AG09309 (cell line): ENCODE measurements around the gene PARK7.
A peak's percentile ranks its signal among the peaks of the same experiment; 100 is the strongest.

Source experiments
- DNase-seq: peaks from one replicate; pipeline ENCODE4 v3.0.0-alpha.2; 2010; ENCODE audit warnings: low read depth
- H3K4me3 ChIP-seq: 2 replicates; pipeline ENCODE4 v1.5.1; 2011; ENCODE audit warnings: mild to moderate bottlenecking, low read depth, low read length, moderate library complexity; ENCODE audit not compliant: control insufficient read depth
- TF ChIP-seq, protein P1 (sequence below): IDR thresholded peaks from 2 replicates; pipeline ENCODE4 v1.5.1; 2011; ENCODE audit warnings: mild to moderate bottlenecking, low read depth, low read length, inconsistent platforms; ENCODE audit not compliant: insufficient read depth, control insufficient read depth; ENCODE audit errors: missing control alignments

PARK7 gene

DNA sequence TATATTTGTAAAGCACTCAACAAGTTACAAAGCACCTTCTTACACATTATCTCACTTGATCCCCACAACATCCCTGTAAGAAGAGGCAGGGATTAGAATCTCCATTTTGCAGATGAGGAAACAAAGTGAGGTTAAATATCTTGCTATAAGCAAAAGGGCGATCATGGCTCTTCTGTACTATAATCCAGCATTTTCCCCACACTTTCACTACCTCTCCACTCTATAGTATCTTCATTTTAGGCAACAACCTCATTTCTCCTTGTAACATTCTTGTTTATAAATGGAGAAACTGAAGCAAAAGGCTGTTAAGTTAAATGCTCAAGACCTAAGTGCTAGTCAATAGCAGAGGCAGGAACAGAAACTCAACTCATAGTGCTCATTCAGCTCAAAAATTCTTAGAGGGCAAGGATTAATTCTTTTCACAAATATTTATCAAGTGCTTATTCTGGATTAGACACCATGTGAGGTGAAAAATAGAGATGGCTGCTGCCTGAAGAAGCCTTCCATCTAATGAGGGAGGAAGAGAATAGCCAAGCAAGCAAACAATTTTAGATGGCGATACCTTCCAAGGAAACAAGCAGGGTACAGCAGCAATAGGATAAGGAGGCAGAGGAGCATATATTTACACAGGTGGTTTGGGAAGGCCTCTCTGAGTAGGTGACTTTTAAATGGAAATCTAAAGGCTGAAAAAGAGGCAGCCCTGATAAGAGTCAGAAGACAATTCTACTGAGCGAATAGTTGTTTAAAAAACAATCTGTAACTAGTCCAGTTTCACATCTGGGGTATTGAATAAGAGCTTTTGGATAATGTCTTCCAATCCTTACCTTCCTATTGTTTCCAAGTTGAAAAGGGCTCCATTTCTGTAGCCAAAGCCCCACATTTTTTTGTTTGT is 61.1 kb downstream of the PARK7 start:
- no peak for DNase-seq
- TF ChIP-seq, protein P1, sequence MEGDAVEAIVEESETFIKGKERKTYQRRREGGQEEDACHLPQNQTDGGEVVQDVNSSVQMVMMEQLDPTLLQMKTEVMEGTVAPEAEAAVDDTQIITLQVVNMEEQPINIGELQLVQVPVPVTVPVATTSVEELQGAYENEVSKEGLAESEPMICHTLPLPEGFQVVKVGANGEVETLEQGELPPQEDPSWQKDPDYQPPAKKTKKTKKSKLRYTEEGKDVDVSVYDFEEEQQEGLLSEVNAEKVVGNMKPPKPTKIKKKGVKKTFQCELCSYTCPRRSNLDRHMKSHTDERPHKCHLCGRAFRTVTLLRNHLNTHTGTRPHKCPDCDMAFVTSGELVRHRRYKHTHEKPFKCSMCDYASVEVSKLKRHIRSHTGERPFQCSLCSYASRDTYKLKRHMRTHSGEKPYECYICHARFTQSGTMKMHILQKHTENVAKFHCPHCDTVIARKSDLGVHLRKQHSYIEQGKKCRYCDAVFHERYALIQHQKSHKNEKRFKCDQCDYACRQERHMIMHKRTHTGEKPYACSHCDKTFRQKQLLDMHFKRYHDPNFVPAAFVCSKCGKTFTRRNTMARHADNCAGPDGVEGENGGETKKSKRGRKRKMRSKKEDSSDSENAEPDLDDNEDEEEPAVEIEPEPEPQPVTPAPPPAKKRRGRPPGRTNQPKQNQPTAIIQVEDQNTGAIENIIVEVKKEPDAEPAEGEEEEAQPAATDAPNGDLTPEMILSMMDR: no peak
- no peak overlapping the region for H3K4me3 ChIP-seq

DNA sequence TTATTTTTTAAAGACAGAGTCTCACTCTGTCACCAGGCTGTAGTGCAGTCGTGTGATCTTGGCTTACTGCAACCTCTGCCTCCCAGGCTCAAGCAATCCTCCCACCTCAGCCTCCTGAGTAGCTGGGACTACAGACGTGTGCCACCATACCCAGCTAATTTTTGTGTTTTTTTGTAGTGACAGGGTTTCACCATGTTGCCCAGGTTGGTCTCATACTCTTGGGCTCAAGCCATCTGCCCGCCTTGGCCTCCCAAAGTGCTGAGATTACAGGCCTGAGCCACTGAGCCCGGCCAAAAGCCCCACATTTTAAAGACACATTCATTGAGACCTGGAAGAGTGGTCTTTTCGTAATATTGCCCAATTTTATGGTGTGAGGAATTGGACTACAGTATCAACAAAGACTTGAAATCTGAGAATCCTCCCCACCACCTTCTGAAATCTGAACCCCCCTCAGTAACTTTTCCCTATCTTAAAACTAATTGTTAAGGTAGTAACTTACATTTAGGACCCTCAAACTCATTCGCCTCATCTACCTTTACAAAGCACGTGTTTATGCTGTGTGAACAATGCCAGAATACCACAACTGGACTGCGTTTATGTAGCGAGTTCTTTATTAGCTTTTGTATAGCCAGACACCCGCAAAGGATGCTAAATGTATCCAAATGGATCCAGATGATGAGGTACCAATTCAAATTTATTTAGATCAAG is 61.9 kb downstream of the PARK7 start:
- no peak overlapping the region for H3K4me3 ChIP-seq
- DNase-seq: no peak
- TF ChIP-seq, protein P1: no peak

DNA sequence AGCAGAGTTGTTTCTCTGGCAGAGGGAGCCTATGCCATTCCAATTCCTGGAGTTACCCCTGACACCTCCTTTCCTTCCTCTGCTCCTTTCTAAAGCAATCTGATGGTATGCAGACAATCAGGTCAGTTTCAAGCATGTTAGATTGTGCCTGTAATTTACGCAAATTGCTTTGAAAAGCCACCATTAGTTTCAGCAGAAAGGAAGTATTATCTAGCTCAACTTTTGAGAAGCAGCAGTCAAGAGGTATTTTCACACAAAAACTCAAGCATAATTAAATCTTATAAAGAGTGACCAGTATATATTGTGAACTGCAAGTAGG is 62.4 kb downstream of the PARK7 start:
- no peak overlapping the region for H3K4me3 ChIP-seq
- TF ChIP-seq, protein P1: no peak

DNA sequence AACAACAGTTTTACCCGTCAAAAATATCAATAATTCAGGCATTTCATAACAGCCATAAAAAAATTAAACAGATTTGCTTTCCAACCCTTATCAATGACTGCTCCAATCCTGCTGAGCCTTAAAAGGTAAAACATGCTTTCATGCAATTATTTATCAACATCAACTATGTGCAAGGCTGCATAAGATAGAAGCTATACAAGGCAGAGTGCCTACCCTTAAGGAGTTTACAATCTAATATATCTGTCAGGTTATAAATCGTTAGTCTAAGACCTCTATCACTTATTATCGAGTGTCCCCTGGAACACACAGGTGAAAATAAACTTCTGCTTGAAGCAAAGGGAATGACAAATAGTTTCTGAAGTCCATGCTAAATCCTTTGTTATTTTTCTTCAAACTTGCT is 62.8 kb downstream of the PARK7 start:
- H3K4me3 ChIP-seq: peak overlapping the region; percentile 74
- TF ChIP-seq, protein P1: no peak

More for the DNA sequence above, 62.4 kb downstream of the PARK7 start:
- DNase-seq: no peak

DNA sequence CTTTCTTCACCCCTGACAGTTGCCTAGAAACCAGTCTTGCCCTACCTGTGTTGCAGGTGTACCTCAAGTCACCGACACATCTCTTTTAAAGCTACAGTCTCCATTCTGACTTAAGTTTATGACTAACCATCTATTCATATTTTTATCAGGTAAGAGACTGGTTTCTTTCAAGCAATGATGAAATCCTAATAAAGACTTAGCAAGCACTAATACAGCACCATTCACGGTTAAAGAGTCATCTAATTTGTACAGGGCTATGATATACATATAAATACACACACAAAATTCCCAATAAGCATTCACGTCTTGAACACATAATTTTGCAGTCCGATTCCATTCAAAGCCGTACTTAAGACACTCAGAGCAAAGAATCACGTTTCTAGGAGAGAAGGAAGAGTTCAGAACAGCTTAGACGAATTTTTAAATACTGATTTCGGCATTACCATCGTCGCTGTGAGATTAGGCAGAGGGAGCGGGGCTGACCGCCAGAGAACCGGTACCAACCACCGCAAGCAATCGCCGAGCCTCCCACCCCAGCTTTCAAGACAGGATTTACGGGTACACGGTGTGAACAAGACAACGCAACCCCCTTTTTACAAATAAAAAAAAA is 63.7 kb downstream of the PARK7 start:
- TF ChIP-seq, protein P1: no peak
- no peak for DNase-seq
- peak overlapping the region; percentile 74 for H3K4me3 ChIP-seq

More for the DNA sequence above, 62.8 kb downstream of the PARK7 start:
- no peak for DNase-seq

DNA sequence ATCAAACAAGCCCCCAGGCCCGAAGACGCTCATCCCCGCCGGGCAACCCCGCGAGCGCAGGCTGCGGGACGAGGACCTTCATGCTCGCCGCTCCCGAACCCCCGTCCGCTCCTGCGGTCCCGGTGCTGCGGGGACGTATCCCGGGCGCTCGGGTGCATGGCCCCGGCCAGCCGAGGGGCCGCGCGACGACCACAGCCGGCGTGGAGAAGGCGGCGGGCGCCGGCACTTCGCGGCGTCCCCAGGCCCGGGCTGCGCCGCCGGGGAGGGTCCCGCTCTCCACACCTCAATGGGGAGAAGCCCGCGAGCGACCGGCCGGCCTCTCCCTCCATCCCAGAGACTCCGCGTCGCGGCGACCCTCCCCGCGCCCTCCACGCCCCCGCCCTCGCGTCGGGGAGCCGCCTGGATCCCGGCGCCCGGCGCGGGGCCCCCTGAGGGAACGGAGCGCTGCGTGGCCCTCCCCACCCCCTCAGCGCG is 64.2 kb downstream of the PARK7 start:
- DNase-seq: no peak
- H3K4me3 ChIP-seq: peak overlapping the region; percentile 74
- TF ChIP-seq, protein P1: no peak
